GM08714 (cell line): Measurements from ENCODE around the gene PHACTR2.
"Not testable (repeated sequence)": the region's sequence is repeated elsewhere in the genome, so short reads cannot be mapped to it uniquely, and the experiment has no call there.

Source experiments
- H3K4me3 ChIP-seq: fragments of 200-500 bp; sonication (Bioruptor generic); 2 replicates; pipeline ENCODE4 v1.5.1; 2014; ENCODE audit warnings: mild to moderate bottlenecking, low read length, inconsistent platforms
- ZNF274 ChIP-seq: IDR thresholded peaks from 2 replicates; pipeline ENCODE4 v1.6.1; 2012; ENCODE audit warnings: mild to moderate bottlenecking, low read depth, low read length

The PHACTR2 gene

GRCh38 chr6:143664171-143664570, 13.6 kb upstream of the PHACTR2 start:
- no peak overlapping the region for H3K4me3 ChIP-seq
- TF ChIP-seq ZNF274: no peak

GRCh38 chr6:143666007-143666406, 11.8 kb upstream of the PHACTR2 start:
- H3K4me3 ChIP-seq: not testable (repeated sequence)

GRCh38 chr6:143669483-143669882, 8.3 kb upstream of the PHACTR2 start:
- H3K4me3 ChIP-seq: not testable (repeated sequence)

GRCh38 chr6:143673669-143674068, 4.1 kb upstream of the PHACTR2 start:
- no peak overlapping the region for H3K4me3 ChIP-seq
- no peak for TF ChIP-seq ZNF274

GRCh38 chr6:143674483-143675381, 3.0 kb upstream of the PHACTR2 start:
- TF ChIP-seq ZNF274: no peak
- H3K4me3 ChIP-seq: no peak overlapping the region

- no peak for TF ChIP-seq ZNF274
- no peak overlapping the region for H3K4me3 ChIP-seq
Observed at GRCh38 chr6:143675382-143675900, 2.3 kb upstream of the PHACTR2 start.

GRCh38 chr6:143675946-143676345, 1.8 kb upstream of the PHACTR2 start:
- no peak for TF ChIP-seq ZNF274
- no peak overlapping the region for H3K4me3 ChIP-seq

GRCh38 chr6:143676437-143677045, 1.2 kb upstream of the PHACTR2 start:
- H3K4me3 ChIP-seq: no peak overlapping the region
- no peak for TF ChIP-seq ZNF274

- TF ChIP-seq ZNF274: no peak
- peak overlapping the region; percentile 91 for H3K4me3 ChIP-seq
Observed at GRCh38 chr6:143677577-143677890, 231 bp upstream of the PHACTR2 start.

- H3K4me3 ChIP-seq: peak overlapping the region; percentile 91; the same call in 1 of the 2 replicates
- TF ChIP-seq ZNF274: no peak
Observed at GRCh38 chr6:143679041-143679440, 1.3 kb downstream of the PHACTR2 start.

- H3K4me3 ChIP-seq: no peak overlapping the region
- no peak for TF ChIP-seq ZNF274
Observed at GRCh38 chr6:143680141-143680540, 2.4 kb downstream of the PHACTR2 start.

GRCh38 chr6:143682805-143683204, 5.0 kb downstream of the PHACTR2 start:
- no peak overlapping the region for H3K4me3 ChIP-seq
- TF ChIP-seq ZNF274: no peak

- no peak overlapping the region for H3K4me3 ChIP-seq
- no peak for TF ChIP-seq ZNF274
Observed at GRCh38 chr6:143684486-143684885, 6.7 kb downstream of the PHACTR2 start.

GRCh38 chr6:143685653-143686052, 7.9 kb downstream of the PHACTR2 start:
- TF ChIP-seq ZNF274: no peak
- no peak overlapping the region for H3K4me3 ChIP-seq

GRCh38 chr6:143687591-143687990, 9.8 kb downstream of the PHACTR2 start:
- no peak for TF ChIP-seq ZNF274
- no peak overlapping the region for H3K4me3 ChIP-seq
